Measurements from ENCODE around the gene ARMH3. TPM values are rescaled to one million over a fixed set of nuclear protein-coding genes. Genes with fewer than 3 reads are reported as not detected.

Gene ARMH3
- total RNA-seq, 1 experiment from 2014 or later: 30.6 TPM

DNA sequence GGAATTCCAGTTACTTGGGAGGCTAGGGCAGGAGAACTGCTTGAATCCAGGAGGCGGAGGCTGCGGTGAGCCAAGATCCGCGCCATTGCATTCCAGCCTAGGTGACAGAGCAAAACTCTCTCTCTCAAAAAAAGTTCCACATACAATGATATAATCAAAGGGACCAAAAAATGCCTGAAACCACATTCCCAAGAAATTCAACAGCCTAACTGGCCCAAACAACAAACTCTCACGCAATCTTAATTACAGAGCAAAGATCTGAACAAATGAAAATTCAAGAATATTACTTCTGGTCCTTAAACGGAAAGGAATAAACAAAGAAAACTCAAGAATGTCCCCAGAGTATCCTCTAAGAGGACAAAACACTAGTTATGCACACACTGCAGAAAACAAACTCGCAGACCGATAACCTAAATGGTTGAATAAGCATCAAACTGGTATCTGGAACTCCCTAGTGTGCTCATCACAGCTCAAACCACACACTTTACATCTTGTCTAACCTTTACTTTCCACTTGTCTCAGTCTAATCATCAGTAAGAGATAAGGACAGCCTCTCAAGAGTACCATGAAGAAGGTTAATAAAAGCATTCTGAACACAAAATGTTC, 241.4 kb downstream of the ARMH3 start:
- TF ChIP-seq TCF7L2 (IDR thresholded peaks at IDR 0.05; ENCODE audit: low read depth, low read length): no peak
- no peak for TF ChIP-seq POLR2AphosphoS5 (IDR thresholded peaks at IDR 0.05; ENCODE audit: low read depth, low read length)
- TF ChIP-seq SIN3A (IDR thresholded peaks at IDR 0.05; ENCODE audit: borderline replicate concordance, insufficient read depth, low read depth, low read length): no peak
- TF ChIP-seq, protein P1, sequence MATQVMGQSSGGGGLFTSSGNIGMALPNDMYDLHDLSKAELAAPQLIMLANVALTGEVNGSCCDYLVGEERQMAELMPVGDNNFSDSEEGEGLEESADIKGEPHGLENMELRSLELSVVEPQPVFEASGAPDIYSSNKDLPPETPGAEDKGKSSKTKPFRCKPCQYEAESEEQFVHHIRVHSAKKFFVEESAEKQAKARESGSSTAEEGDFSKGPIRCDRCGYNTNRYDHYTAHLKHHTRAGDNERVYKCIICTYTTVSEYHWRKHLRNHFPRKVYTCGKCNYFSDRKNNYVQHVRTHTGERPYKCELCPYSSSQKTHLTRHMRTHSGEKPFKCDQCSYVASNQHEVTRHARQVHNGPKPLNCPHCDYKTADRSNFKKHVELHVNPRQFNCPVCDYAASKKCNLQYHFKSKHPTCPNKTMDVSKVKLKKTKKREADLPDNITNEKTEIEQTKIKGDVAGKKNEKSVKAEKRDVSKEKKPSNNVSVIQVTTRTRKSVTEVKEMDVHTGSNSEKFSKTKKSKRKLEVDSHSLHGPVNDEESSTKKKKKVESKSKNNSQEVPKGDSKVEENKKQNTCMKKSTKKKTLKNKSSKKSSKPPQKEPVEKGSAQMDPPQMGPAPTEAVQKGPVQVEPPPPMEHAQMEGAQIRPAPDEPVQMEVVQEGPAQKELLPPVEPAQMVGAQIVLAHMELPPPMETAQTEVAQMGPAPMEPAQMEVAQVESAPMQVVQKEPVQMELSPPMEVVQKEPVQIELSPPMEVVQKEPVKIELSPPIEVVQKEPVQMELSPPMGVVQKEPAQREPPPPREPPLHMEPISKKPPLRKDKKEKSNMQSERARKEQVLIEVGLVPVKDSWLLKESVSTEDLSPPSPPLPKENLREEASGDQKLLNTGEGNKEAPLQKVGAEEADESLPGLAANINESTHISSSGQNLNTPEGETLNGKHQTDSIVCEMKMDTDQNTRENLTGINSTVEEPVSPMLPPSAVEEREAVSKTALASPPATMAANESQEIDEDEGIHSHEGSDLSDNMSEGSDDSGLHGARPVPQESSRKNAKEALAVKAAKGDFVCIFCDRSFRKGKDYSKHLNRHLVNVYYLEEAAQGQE (IDR thresholded peaks at IDR 0.05; ENCODE audit: insufficient read depth in 1 of 2, low read depth in 2 of 2, low read length in 1 of 2): no peak
- TF ChIP-seq, protein P2, sequence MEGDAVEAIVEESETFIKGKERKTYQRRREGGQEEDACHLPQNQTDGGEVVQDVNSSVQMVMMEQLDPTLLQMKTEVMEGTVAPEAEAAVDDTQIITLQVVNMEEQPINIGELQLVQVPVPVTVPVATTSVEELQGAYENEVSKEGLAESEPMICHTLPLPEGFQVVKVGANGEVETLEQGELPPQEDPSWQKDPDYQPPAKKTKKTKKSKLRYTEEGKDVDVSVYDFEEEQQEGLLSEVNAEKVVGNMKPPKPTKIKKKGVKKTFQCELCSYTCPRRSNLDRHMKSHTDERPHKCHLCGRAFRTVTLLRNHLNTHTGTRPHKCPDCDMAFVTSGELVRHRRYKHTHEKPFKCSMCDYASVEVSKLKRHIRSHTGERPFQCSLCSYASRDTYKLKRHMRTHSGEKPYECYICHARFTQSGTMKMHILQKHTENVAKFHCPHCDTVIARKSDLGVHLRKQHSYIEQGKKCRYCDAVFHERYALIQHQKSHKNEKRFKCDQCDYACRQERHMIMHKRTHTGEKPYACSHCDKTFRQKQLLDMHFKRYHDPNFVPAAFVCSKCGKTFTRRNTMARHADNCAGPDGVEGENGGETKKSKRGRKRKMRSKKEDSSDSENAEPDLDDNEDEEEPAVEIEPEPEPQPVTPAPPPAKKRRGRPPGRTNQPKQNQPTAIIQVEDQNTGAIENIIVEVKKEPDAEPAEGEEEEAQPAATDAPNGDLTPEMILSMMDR (IDR thresholded peaks at IDR 0.05): no peak
- ChIA-PET POLR2A (interaction anchor here (0.6 kb wide), 2 partner anchors 18 to 1299 kb away, joined by 3 to 4 read pairs; no protein-coding TSS in a partner anchor), CTCF (interaction anchor here (0.8 kb wide), 1 partner anchor 195 kb away, joined by 4 read pairs; no protein-coding TSS in a partner anchor)
- DNase-seq (ENCODE audit: low read depth, low spot score) (no peak), ATAC-seq (no peak)
- no peaks in the 10 kb centered on the region for H3K9me3 ChIP-seq (ENCODE audit: control insufficient read depth, insufficient read depth, low read depth, low read length)
- peak overlapping the region; percentile 84 to 98 for H3K4me3 ChIP-seq (ENCODE audit: low read depth in 2 of 2, low read length in 2 of 2)
- intact Hi-C loops (cut with micrococcal nuclease; ENCODE audit: unreplicated experiment) (no loop called here), in situ Hi-C loops (cut with HindIII; ENCODE audit: low pct_unique_long_range_greater_than_20kb, low sequenced_read_pairs) (no loop called here)
- peak overlapping the region; percentile 51 for H3K27ac ChIP-seq (ENCODE audit: low read length)
- H3K4me1 ChIP-seq (ENCODE audit: control insufficient read depth, insufficient read depth, low read length): peaks cover 13% of the 10 kb centered on the region
- no peaks in the 10 kb centered on the region for H3K27me3 ChIP-seq (ENCODE audit: control insufficient read depth, insufficient read depth, low read length)
- TSS peak; percentile 11 for BruUV-seq (replicated peaks)
- peaks cover 38% of the 10 kb centered on the region for H3K36me3 ChIP-seq (ENCODE audit: control insufficient read depth, insufficient read depth, low read length)

DNA sequence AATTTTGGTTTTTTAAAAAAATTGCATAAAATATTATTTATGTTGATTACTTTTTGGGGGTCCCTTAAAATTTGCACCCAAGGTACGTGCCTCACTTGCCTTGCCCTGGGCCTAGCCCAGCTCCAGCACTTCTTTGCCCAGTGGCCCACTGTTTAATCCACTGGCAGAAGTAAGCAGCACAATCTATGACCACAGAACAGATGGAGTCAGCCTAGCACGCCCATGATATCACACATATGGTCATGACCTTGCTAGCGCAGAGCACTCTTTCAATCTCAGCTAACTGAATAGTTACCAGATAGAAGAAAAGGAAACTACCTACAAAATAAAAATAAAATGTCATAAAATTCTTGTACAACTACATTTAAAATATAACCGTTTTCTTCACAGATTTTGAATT, 243.4 kb downstream of the ARMH3 start:
- H3K36me3 ChIP-seq (ENCODE audit: control insufficient read depth, insufficient read depth, low read length): peaks cover 50% of the 10 kb centered on the region
- DNase-seq (ENCODE audit: low read depth, low spot score): no peak
- ChIA-PET CTCF (no interaction called here), POLR2A (no interaction called here)
- intact Hi-C loops (cut with micrococcal nuclease; ENCODE audit: unreplicated experiment) (no loop called here), in situ Hi-C loops (cut with HindIII; ENCODE audit: low pct_unique_long_range_greater_than_20kb, low sequenced_read_pairs) (no loop called here)
- TF ChIP-seq POLR2AphosphoS5 (IDR thresholded peaks at IDR 0.05; ENCODE audit: low read depth, low read length): no peak
- TF ChIP-seq, protein P2 (IDR thresholded peaks at IDR 0.05): no peak
- H3K9me3 ChIP-seq (ENCODE audit: control insufficient read depth, insufficient read depth, low read depth, low read length): no peaks in the 10 kb centered on the region
- no peak overlapping the region for H3K27ac ChIP-seq (ENCODE audit: low read length)
- BruUV-seq (replicated peaks): no TSS peak
- H3K4me3 ChIP-seq (ENCODE audit: low read depth in 2 of 2, low read length in 2 of 2): no peak overlapping the region
- peaks cover 13% of the 10 kb centered on the region for H3K4me1 ChIP-seq (ENCODE audit: control insufficient read depth, insufficient read depth, low read length)
- no peak for ATAC-seq
- no peaks in the 10 kb centered on the region for H3K27me3 ChIP-seq (ENCODE audit: control insufficient read depth, insufficient read depth, low read length)

All from Panc1 (cell line).